ENCODE data around the gene NABP2. TPM values are rescaled to one million over a fixed set of nuclear protein-coding genes. Genes with fewer than 3 reads are reported as not detected.

NABP2 gene
- total RNA-seq, 2 donors from 2014 or later, result 11.9 to 16.3 TPM

GRCh38 chr12:56202366-56202765 is 21.8 kb upstream of the NABP2 start:
- TF ChIP-seq POLR2A (IDR thresholded peaks at IDR 0.05) (no peak), CTCF (IDR thresholded peaks at IDR 0.05) (no peak)
- intact Hi-C loops (cut with DNase I), result no loop called here
- Histone ChIP-seq H3K4me1 (no peaks in the 10 kb centered on the region), H3K27me3 (no peaks in the 10 kb centered on the region), H3K9me3 (no peaks in the 10 kb centered on the region), H3K36me3 (replicated peaks in 1 of 2; ENCODE audit: insufficient read depth in 1 of 2, low read depth in 2 of 2) (peaks cover 0 to 15% of the 10 kb centered on the region in 2 donors), H3K27ac (no peak overlapping the region), H3K4me3 (no peak overlapping the region)
- WGBS, 2 donors, result 37 to 45% methylated on average over 1 of the region's 1 CpG
- DNase-seq (no peak), ATAC-seq (no peak)

- Histone ChIP-seq H3K4me3 (no peak overlapping the region), H3K27me3 (no peaks in the 10 kb centered on the region), H3K27ac (no peak overlapping the region), H3K36me3 (replicated peaks in 1 of 2; ENCODE audit: insufficient read depth in 1 of 2, low read depth in 2 of 2) (peaks cover 0 to 19% of the 10 kb centered on the region in 2 donors), H3K9me3 (no peaks in the 10 kb centered on the region), H3K4me1 (no peaks in the 10 kb centered on the region)
- TF ChIP-seq POLR2A (IDR thresholded peaks at IDR 0.05) (no peak), CTCF (IDR thresholded peaks at IDR 0.05) (no peak)
- ATAC-seq, result no peak
- no peak for DNase-seq
- intact Hi-C loops (cut with DNase I), result no loop called here
- WGBS, 2 donors, result 59 to 64% methylated on average over 2 of the region's 2 CpGs
Measured at GRCh38 chr12:56202838-56203237, 21.3 kb upstream of the NABP2 start.

- Histone ChIP-seq H3K36me3 (replicated peaks in 1 of 2; ENCODE audit: insufficient read depth in 1 of 2, low read depth in 2 of 2) (peaks cover 0 to 21% of the 10 kb centered on the region in 2 donors), H3K27ac (no peak overlapping the region), H3K27me3 (no peaks in the 10 kb centered on the region), H3K9me3 (no peaks in the 10 kb centered on the region), H3K4me1 (no peaks in the 10 kb centered on the region), H3K4me3 (no peak overlapping the region)
- no peak for DNase-seq
- intact Hi-C loops (cut with DNase I), result no loop called here
- no peak for ATAC-seq
- no peak for TF ChIP-seq CTCF (IDR thresholded peaks at IDR 0.05)
- no peak for TF ChIP-seq POLR2A (IDR thresholded peaks at IDR 0.05)
Measured at GRCh38 chr12:56204275-56204674, 19.9 kb upstream of the NABP2 start.

- Histone ChIP-seq H3K27ac (no peak overlapping the region), H3K9me3 (no peaks in the 10 kb centered on the region), H3K36me3 (replicated peaks in 1 of 2; ENCODE audit: insufficient read depth in 1 of 2, low read depth in 2 of 2) (peaks cover 0 to 27% of the 10 kb centered on the region in 2 donors), H3K4me3 (no peak overlapping the region), H3K4me1 (no peaks in the 10 kb centered on the region), H3K27me3 (no peaks in the 10 kb centered on the region)
- TF ChIP-seq CTCF (IDR thresholded peaks at IDR 0.05) (no peak), POLR2A (IDR thresholded peaks at IDR 0.05) (no peak)
- DNase-seq (no peak), ATAC-seq (no peak)
- intact Hi-C loops (cut with DNase I), result no loop called here
Measured at GRCh38 chr12:56205445-56205844, 18.7 kb upstream of the NABP2 start.

GRCh38 chr12:56206452-56207166 is 17.5 kb upstream of the NABP2 start:
- intact Hi-C loops (cut with DNase I), result no loop called here
- Histone ChIP-seq H3K4me3 (no peak overlapping the region), H3K27ac (no peak overlapping the region), H3K9me3 (no peaks in the 10 kb centered on the region), H3K27me3 (no peaks in the 10 kb centered on the region), H3K36me3 (replicated peaks in 1 of 2; ENCODE audit: insufficient read depth in 1 of 2, low read depth in 2 of 2) (peaks cover 0 to 27% of the 10 kb centered on the region in 2 donors), H3K4me1 (no peaks in the 10 kb centered on the region)
- peak; percentile 60 to 77 (median 70) for DNase-seq
- peak; percentile 77 for ATAC-seq
- TF ChIP-seq POLR2A (IDR thresholded peaks at IDR 0.05), result no peak
- TF ChIP-seq CTCF (IDR thresholded peaks at IDR 0.05), result peak; percentile 10 to 72 (median 48)
- WGBS, 2 donors, result 57 to 63% methylated on average over 8 to 14 of the region's 14 CpGs
